Fibroblast of skin of back (primary cell): ENCODE results near the gene HEPN1.
A peak's percentile ranks its signal among the peaks of the same experiment; 100 is the strongest.

Experiments
- DNase-seq: peaks from one replicate; pipeline ENCODE4 v3.0.0-alpha.2; 2013

The HEPN1 gene

GRCh38 chr11:124884869-124885479 lies 34.1 kb upstream of the HEPN1 start:
- no peak for DNase-seq

GRCh38 chr11:124886476-124886875 lies 32.6 kb upstream of the HEPN1 start:
- no peak for DNase-seq

- DNase-seq, result no peak
Observed at GRCh38 chr11:124886978-124887666, 31.9 kb upstream of the HEPN1 start.

- DNase-seq, result no peak
Observed at GRCh38 chr11:124887667-124888013, 31.4 kb upstream of the HEPN1 start.

- no peak for DNase-seq
Observed at GRCh38 chr11:124889191-124890091, 29.6 kb upstream of the HEPN1 start.

GRCh38 chr11:124890151-124890550 lies 28.9 kb upstream of the HEPN1 start:
- no peak for DNase-seq

- no peak for DNase-seq
Observed at GRCh38 chr11:124890683-124891372, 28.2 kb upstream of the HEPN1 start.

- DNase-seq, result no peak
Observed at GRCh38 chr11:124891373-124891861, 27.6 kb upstream of the HEPN1 start.

- DNase-seq, result no peak
Observed at GRCh38 chr11:124892146-124892545, 26.9 kb upstream of the HEPN1 start.

- no peak for DNase-seq
Observed at GRCh38 chr11:124892750-124893454, 26.1 kb upstream of the HEPN1 start.

GRCh38 chr11:124893781-124894401 lies 25.2 kb upstream of the HEPN1 start:
- no peak for DNase-seq

GRCh38 chr11:124894606-124895430 lies 24.2 kb upstream of the HEPN1 start:
- DNase-seq, result no peak

- no peak for DNase-seq
Observed at GRCh38 chr11:124895471-124895971, 23.5 kb upstream of the HEPN1 start.

- peak; percentile 48 for DNase-seq
Observed at GRCh38 chr11:124896071-124896750, 22.8 kb upstream of the HEPN1 start.

GRCh38 chr11:124896821-124897391 lies 22.1 kb upstream of the HEPN1 start:
- DNase-seq, result no peak

GRCh38 chr11:124897674-124898262 lies 21.3 kb upstream of the HEPN1 start, which contains the start of gene ROBO4:
Gene ROBO4 (minus strand): TSS chr11:124897865. CDS start chr11:124897795, 70 bp downstream.
- no peak for DNase-seq

GRCh38 chr11:124898263-124898680 lies 20.8 kb upstream of the HEPN1 start:
- peak; percentile 94 for DNase-seq

- DNase-seq, result peak; percentile 80
Observed at GRCh38 chr11:124898711-124899110, 20.3 kb upstream of the HEPN1 start.
